Measurements from ENCODE around the gene ZBTB47. TPM values are rescaled to one million over a fixed set of nuclear protein-coding genes. Genes with fewer than 3 reads are reported as not detected.

ZBTB47 gene
- total RNA-seq, 1 donor from 2014 or later, result 20.0 TPM

DNA sequence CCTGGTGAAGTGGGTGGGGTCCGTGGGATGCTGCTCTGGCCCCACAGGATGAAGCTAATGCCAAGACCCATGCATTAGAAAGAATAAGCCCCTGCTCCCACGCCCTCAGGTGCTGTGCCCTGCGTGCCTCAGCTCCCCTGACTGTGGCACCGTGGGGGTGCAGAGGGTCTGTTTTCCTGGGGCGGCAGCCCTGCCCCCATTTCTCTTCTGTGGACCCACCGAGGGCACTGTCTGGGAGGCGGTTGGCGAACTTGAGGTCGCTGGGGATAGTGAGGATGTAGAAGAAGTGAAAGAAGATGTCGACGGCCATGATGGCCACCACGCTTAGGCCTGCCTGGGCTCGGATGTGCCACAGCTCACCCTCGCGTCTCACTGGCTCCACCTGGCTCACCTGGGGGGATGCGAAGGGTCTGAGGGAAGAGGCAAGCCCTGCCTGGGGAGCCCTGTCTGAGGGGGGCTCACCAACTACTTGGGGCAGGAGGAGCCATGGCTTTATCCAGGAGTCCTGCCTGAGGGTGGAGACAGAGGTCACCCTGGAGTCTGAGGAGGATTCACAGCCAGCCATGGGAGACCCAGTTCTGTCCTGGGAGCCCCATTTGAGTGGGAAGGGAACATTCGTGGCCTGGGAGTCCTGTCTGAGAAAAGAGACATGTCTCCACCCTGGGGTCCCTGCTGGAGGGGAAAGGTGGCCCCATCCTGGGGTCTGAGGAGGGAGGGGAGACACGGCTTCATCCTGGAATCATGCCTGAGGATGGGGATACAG is 44.0 kb downstream of the ZBTB47 start:
- DNase-seq, result peak; percentile 19

DNA sequence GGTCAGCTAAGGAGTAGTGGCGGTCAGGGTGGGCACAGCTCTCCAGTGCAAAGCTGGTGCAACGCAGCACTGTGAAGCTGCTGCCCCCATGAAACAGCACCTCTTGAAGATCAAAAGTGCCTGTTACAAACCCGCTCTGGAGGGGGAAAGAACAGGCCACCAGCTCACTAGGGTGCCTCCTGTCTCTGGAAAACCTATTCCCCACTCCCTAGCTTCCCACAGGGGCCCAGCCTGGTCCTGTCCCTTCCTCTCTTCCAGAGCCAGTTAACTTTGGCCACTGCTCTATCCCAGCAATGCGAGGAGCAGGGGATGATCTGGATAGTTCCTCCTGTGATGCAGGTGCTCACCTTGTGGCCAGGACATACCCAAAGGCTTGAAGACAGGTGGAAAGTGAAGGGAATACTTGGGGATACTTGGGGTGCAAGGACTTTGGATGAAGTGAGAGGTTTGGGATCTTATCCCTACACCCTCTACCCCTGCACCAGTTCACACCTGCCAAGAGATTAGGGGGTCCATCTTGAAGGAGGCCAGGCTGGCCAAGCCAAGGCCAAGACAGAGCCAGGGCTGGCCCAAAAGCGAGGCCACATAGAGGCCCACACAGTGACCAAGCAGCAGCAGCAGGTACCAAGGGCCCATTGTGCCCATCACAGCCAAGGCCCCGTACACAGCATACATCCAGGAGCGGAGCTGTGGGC is 44.9 kb downstream of the ZBTB47 start:
- ATAC-seq (no peak), DNase-seq (no peak)
- Histone ChIP-seq H3K9me3 (no peaks in the 10 kb centered on the region), H3K27ac (no peak overlapping the region), H3K4me1 (no peaks in the 10 kb centered on the region), H3K27me3 (ENCODE audit: low read depth) (no peaks in the 10 kb centered on the region), H3K4me3 (no peak overlapping the region), H3K36me3 (no peaks in the 10 kb centered on the region)
- TF ChIP-seq, protein P1, sequence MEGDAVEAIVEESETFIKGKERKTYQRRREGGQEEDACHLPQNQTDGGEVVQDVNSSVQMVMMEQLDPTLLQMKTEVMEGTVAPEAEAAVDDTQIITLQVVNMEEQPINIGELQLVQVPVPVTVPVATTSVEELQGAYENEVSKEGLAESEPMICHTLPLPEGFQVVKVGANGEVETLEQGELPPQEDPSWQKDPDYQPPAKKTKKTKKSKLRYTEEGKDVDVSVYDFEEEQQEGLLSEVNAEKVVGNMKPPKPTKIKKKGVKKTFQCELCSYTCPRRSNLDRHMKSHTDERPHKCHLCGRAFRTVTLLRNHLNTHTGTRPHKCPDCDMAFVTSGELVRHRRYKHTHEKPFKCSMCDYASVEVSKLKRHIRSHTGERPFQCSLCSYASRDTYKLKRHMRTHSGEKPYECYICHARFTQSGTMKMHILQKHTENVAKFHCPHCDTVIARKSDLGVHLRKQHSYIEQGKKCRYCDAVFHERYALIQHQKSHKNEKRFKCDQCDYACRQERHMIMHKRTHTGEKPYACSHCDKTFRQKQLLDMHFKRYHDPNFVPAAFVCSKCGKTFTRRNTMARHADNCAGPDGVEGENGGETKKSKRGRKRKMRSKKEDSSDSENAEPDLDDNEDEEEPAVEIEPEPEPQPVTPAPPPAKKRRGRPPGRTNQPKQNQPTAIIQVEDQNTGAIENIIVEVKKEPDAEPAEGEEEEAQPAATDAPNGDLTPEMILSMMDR (IDR thresholded peaks at IDR 0.05), result no peak
- intact Hi-C loops (cut with DNase I), result no loop called here

More for the DNA sequence above, 44.0 kb downstream of the ZBTB47 start:
- H3K9me3 ChIP-seq, result no peaks in the 10 kb centered on the region
- no peaks in the 10 kb centered on the region for H3K27me3 ChIP-seq (ENCODE audit: low read depth)
- intact Hi-C loops (cut with DNase I), result no loop called here
- no peak overlapping the region for H3K4me3 ChIP-seq
- TF ChIP-seq, protein P1 (IDR thresholded peaks at IDR 0.05), result no peak
- ATAC-seq, result no peak
- H3K4me1 ChIP-seq, result no peaks in the 10 kb centered on the region
- no peaks in the 10 kb centered on the region for H3K36me3 ChIP-seq
- no peak overlapping the region for H3K27ac ChIP-seq

DNA sequence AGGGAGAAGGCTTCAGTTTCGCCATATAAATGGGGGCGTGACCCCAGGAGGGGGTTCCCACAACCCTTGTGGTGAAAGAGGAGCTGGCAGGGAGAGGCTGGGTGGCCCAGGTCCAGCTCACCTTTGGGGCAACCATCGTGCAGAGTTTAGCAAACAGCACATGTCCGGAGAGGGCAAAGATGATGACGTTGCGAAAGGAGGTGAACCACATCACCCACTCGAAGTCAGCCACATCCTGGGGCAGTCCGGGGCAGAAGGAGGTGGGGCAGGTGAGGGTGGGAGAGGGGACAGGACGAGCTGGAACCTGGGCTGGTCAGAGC is 45.4 kb downstream of the ZBTB47 start:
- Histone ChIP-seq H3K4me1 (no peaks in the 10 kb centered on the region), H3K27me3 (ENCODE audit: low read depth) (no peaks in the 10 kb centered on the region), H3K9me3 (no peaks in the 10 kb centered on the region), H3K36me3 (no peaks in the 10 kb centered on the region), H3K27ac (no peak overlapping the region), H3K4me3 (no peak overlapping the region)
- TF ChIP-seq, protein P1 (IDR thresholded peaks at IDR 0.05), result no peak
- intact Hi-C loops (cut with DNase I), result no loop called here
- DNase-seq (peak; percentile 52), ATAC-seq (peak; percentile 60 to 80)

DNA sequence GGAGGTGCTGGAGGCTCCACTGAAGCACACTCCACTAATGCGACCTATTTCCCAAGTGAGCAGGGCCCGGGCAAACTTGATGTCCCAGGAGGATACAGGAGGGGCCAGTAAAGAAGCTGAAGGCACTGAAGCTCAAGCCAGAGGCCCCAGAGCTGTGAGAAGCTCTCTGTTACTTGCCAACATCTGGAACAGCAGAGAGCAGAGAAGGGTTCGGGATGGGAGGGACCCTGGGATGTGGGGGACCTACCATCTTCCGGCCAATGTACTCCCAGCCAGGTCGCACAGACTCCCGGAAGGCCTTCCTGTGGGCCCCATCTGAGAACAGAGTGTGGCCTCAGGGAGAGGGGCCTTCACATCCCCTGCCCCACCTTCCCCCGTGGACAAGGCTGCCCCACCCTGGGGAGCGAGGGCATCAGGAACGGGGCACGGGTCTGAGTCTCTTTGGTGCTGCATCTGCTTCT is 46.0 kb downstream of the ZBTB47 start:
- intact Hi-C loops (cut with DNase I), result no loop called here
- no peaks in the 10 kb centered on the region for H3K9me3 ChIP-seq
- H3K27ac ChIP-seq, result no peak overlapping the region
- ATAC-seq (no peak), DNase-seq (peak; percentile 22)
- no peaks in the 10 kb centered on the region for H3K36me3 ChIP-seq
- H3K4me1 ChIP-seq, result no peaks in the 10 kb centered on the region
- no peaks in the 10 kb centered on the region for H3K27me3 ChIP-seq (ENCODE audit: low read depth)
- TF ChIP-seq, protein P1 (IDR thresholded peaks at IDR 0.05), result no peak
- H3K4me3 ChIP-seq, result no peak overlapping the region

DNA sequence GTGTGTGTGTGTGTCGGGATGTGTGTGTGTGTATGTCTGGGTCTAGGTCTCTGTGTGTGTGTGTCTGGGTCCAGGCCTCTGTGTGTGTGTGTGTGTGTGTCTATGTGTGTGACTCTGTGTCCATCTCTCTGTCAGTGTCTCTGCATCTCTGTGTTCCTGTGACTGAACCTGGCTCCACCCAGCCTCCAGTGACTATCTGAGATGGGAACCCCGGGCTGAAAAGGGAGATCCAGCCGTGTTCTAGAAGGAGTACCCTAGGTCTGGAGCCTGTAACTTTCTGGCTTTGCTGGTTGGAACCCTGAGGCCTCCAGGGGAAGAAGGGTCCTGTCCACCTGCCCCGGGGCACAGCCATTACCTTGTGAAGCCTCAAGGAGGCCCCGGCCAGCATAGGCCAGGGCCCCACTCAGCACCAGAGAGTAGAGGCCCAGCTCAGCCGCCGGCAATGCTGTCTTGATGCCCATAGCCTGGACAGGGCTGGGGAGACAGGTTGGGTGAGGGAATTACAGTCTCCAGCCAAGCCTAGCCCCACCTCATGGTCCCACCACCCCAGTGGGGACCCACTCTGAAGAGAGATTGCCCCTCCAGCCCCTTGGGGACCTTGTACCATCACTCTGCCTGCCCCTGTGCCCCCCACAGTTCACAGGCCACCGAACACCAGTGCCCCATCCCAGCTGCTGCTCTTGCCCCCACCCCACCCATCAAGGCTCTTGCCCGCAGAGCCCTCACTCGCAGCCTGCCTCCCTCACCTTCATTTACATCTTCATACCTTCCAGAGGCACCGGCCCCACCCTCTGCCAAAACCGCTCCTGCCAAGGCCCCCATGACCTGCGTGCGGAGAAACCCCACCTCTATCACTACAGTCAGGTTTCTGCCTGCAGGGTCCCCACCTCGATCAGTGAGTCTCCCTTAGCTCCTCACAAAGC is 47.1 kb downstream of the ZBTB47 start:
- TF ChIP-seq, protein P1 (IDR thresholded peaks at IDR 0.05), result no peak
- no peaks in the 10 kb centered on the region for H3K27me3 ChIP-seq (ENCODE audit: low read depth)
- peak; percentile 25 for DNase-seq
- ATAC-seq, result no peak
- H3K9me3 ChIP-seq, result no peaks in the 10 kb centered on the region
- intact Hi-C loops (cut with DNase I), result no loop called here
- no peak overlapping the region for H3K27ac ChIP-seq
- no peaks in the 10 kb centered on the region for H3K36me3 ChIP-seq
- no peaks in the 10 kb centered on the region for H3K4me1 ChIP-seq
- H3K4me3 ChIP-seq, result no peak overlapping the region
